Activated T-cell treated with anti-CD3 and anti-CD28 coated beads for 24 hours (primary cell): ENCODE results near the gene KBTBD13.
"Not testable (repeated sequence)": the region's sequence is repeated elsewhere in the genome, so short reads cannot be mapped to it uniquely, and the experiment has no call there.

ENCODE experiments used
- DNase-seq: peaks from one replicate; pipeline ENCODE4 v3.0.0-alpha.2; 2020; ENCODE audit warnings: low read depth

The KBTBD13 gene

GRCh38 chr15:65089206-65089824, 12.8 kb downstream of the KBTBD13 start:
- DNase-seq, result no peak

GRCh38 chr15:65091946-65092770, 15.6 kb downstream of the KBTBD13 start:
- DNase-seq, result no peak

- DNase-seq, result no peak
Observed at GRCh38 chr15:65092911-65093792, 16.6 kb downstream of the KBTBD13 start.

GRCh38 chr15:65093793-65094170, 17.2 kb downstream of the KBTBD13 start:
- not testable (repeated sequence) for DNase-seq

- DNase-seq, result no peak
Observed at GRCh38 chr15:65094294-65094995, 17.9 kb downstream of the KBTBD13 start.

GRCh38 chr15:65095011-65095746, 18.6 kb downstream of the KBTBD13 start:
- no peak for DNase-seq

- no peak for DNase-seq
Observed at GRCh38 chr15:65095747-65096104, 19.2 kb downstream of the KBTBD13 start.

- no peak for DNase-seq
Observed at GRCh38 chr15:65096481-65097385, 20.2 kb downstream of the KBTBD13 start.

GRCh38 chr15:65097651-65098263, 21.2 kb downstream of the KBTBD13 start:
- DNase-seq, result no peak

- DNase-seq, result no peak
Observed at GRCh38 chr15:65099336-65099735, 22.8 kb downstream of the KBTBD13 start.

GRCh38 chr15:65099801-65100200, 23.3 kb downstream of the KBTBD13 start:
- DNase-seq, result not testable (repeated sequence)

- DNase-seq, result no peak
Observed at GRCh38 chr15:65100442-65100841, 23.9 kb downstream of the KBTBD13 start.

GRCh38 chr15:65101411-65101890, 24.9 kb downstream of the KBTBD13 start:
- DNase-seq, result peak; percentile 28

- no peak for DNase-seq
Observed at GRCh38 chr15:65101891-65102708, 25.6 kb downstream of the KBTBD13 start.

- DNase-seq, result no peak
Observed at GRCh38 chr15:65102912-65103311, 26.4 kb downstream of the KBTBD13 start.

- DNase-seq, result no peak
Observed at GRCh38 chr15:65105038-65105437, 28.5 kb downstream of the KBTBD13 start.

- no peak for DNase-seq
Observed at GRCh38 chr15:65106011-65106590, 29.6 kb downstream of the KBTBD13 start.

GRCh38 chr15:65110676-65111292, 34.2 kb downstream of the KBTBD13 start:
- no peak for DNase-seq
